PFSK-1 (cell line): Measurements from ENCODE around the gene TPK1.

ENCODE experiments used
- POLR2AphosphoS5 ChIP-seq: IDR thresholded peaks from 2 replicates; pipeline ENCODE4 v1.6.1; 2012; ENCODE audit warnings: low read depth, mild to moderate bottlenecking, control low read depth, low read length, moderate library complexity
- REST ChIP-seq, 2 experiments: IDR thresholded peaks; 2 replicates each; pipeline versions ENCODE4 v1.6.1 to v1.8.0; 2011 to 2012; ENCODE audit warnings: low read depth in 2 of 2, low read length in 2 of 2, control low read depth in 1 of 2, inconsistent platforms in 1 of 2, mild to moderate bottlenecking in 1 of 2, moderate library complexity in 1 of 2; ENCODE audit not compliant: insufficient read depth in 1 of 2
- SIN3A ChIP-seq: IDR thresholded peaks from 2 replicates; pipeline ENCODE4 v1.6.1; 2012; ENCODE audit warnings: mild to moderate bottlenecking, low read length, moderate library complexity, borderline replicate concordance; ENCODE audit not compliant: insufficient read depth
- TAF1 ChIP-seq: IDR thresholded peaks from 2 replicates; pipeline ENCODE4 v1.6.1; 2012; ENCODE audit warnings: low read length, control low read depth, borderline replicate concordance; ENCODE audit not compliant: insufficient read depth

- no peak for TF ChIP-seq POLR2AphosphoS5
- TF ChIP-seq SIN3A: no peak
- no peak for TF ChIP-seq REST (IDR thresholded peaks at IDR 0.05; ENCODE audit: insufficient read depth in 1 of 2, low read depth in 2 of 2, low read length in 2 of 2)
- no peak for TF ChIP-seq TAF1
Observed at GRCh38 chr7:144792050-144792449, 43.8 kb downstream of the TPK1 start.
